Fibroblast of lung (primary cell): Measurements from ENCODE around the gene DCAF4L1.

Experiments
- CTCF ChIP-seq, 2 donors: IDR thresholded peaks in 1 of 2; conservative IDR thresholded peaks in 1 of 2; 1 replicate in 1 of 2; 2 replicates in 1 of 2; pipeline ENCODE4 v1.5.1; 2011 to 2012; ENCODE audit warnings: low read length in 2 of 2, control low read depth in 1 of 2, inconsistent platforms in 1 of 2, low read depth in 1 of 2, mild to moderate bottlenecking in 1 of 2
- EZH2 ChIP-seq: IDR thresholded peaks from 2 replicates; pipeline ENCODE4 v1.5.1; 2012; ENCODE audit warnings: low read length, control low read depth, mild to moderate bottlenecking; ENCODE audit errors: missing control alignments

DNA sequence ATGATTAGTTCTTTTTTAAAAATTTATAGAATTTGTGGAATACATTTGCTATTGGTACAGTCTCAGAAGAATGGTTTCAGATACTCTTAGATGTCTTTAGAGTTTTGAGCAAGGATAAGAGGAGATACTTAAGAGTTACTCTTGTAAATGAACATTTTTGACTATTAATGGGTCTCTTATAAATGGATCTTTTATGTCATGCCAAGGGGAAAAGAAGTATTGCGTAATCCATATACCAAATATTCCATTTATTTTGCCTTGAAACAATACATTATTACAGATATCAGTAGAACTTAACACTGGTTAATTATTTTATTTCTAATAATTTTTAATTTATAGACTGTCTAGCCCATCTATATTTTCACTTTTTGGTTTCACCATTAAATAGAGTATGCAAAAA lies 17.2 kb upstream of the DCAF4L1 start:
- TF ChIP-seq CTCF (conservative IDR thresholded peaks at IDR 0.05 in 1 of 2, IDR thresholded peaks at IDR 0.05 in 1 of 2; ENCODE audit: low read depth in 1 of 2, low read length in 2 of 2), result no peak
- no peak for TF ChIP-seq EZH2
